ENCODE measurements around the gene STON1.
"Not testable (repeated sequence)": the region's sequence is repeated elsewhere in the genome, so short reads cannot be mapped to it uniquely, and the experiment has no call there.

Gene STON1

GRCh38 chr2:48587961-48588360, 58.0 kb downstream of the STON1 start:
- Histone ChIP-seq H3K4me1 (ENCODE audit: control insufficient read depth in 1 of 2, insufficient read depth in 2 of 2, low read length in 2 of 2) (no peaks in the 10 kb centered on the region), H3K27me3 (ENCODE audit: control insufficient read depth in 1 of 2, insufficient read depth in 2 of 2, low read length in 2 of 2) (no peaks in the 10 kb centered on the region), H3K27ac (ENCODE audit: low read depth, low read length) (no peak overlapping the region), H3K9me3 (ENCODE audit: control insufficient read depth in 1 of 2, low read length in 2 of 2) (no peaks in the 10 kb centered on the region), H3K4me3 (ENCODE audit: low read depth in 1 of 2, low read length in 2 of 2) (no peak overlapping the region), H3K9ac (ENCODE audit: low read depth in 1 of 2, low read length in 2 of 2) (no peak overlapping the region), H3K36me3 (ENCODE audit: control insufficient read depth in 1 of 2, insufficient read depth in 2 of 2, low read length in 2 of 2) (no peaks in the 10 kb centered on the region)

- Histone ChIP-seq H3K27ac (ENCODE audit: low read depth, low read length) (no peak overlapping the region), H3K9ac (ENCODE audit: low read depth in 1 of 2, low read length in 2 of 2) (no peak overlapping the region), H3K9me3 (ENCODE audit: control insufficient read depth in 1 of 2, low read length in 2 of 2) (no peaks in the 10 kb centered on the region), H3K4me3 (ENCODE audit: low read depth in 1 of 2, low read length in 2 of 2) (no peak overlapping the region), H3K36me3 (ENCODE audit: control insufficient read depth in 1 of 2, insufficient read depth in 2 of 2, low read length in 2 of 2) (no peaks in the 10 kb centered on the region), H3K27me3 (ENCODE audit: control insufficient read depth in 1 of 2, insufficient read depth in 2 of 2, low read length in 2 of 2) (no peaks in the 10 kb centered on the region), H3K4me1 (ENCODE audit: control insufficient read depth in 1 of 2, insufficient read depth in 2 of 2, low read length in 2 of 2) (no peaks in the 10 kb centered on the region)
Measured at GRCh38 chr2:48588745-48589144, 58.8 kb downstream of the STON1 start.

GRCh38 chr2:48589170-48589767, 59.3 kb downstream of the STON1 start:
- no peaks in the 10 kb centered on the region for H3K27me3 ChIP-seq (ENCODE audit: control insufficient read depth in 1 of 2, insufficient read depth in 2 of 2, low read length in 2 of 2)
- H3K36me3 ChIP-seq (ENCODE audit: control insufficient read depth in 1 of 2, insufficient read depth in 2 of 2, low read length in 2 of 2), result no peaks in the 10 kb centered on the region
- H3K9ac ChIP-seq (ENCODE audit: low read depth in 1 of 2, low read length in 2 of 2), result no peak overlapping the region
- H3K4me3 ChIP-seq (ENCODE audit: low read depth in 1 of 2, low read length in 2 of 2), result no peak overlapping the region
- H3K27ac ChIP-seq (ENCODE audit: low read depth, low read length), result no peak overlapping the region
- no peaks in the 10 kb centered on the region for H3K9me3 ChIP-seq (ENCODE audit: control insufficient read depth in 1 of 2, low read length in 2 of 2)
- H3K4me1 ChIP-seq (ENCODE audit: control insufficient read depth in 1 of 2, insufficient read depth in 2 of 2, low read length in 2 of 2), result no peaks in the 10 kb centered on the region

- Histone ChIP-seq H3K4me1 (ENCODE audit: control insufficient read depth in 1 of 2, insufficient read depth in 2 of 2, low read length in 2 of 2) (no peaks in the 10 kb centered on the region), H3K4me3 (ENCODE audit: low read depth in 1 of 2, low read length in 2 of 2) (no peak overlapping the region), H3K27me3 (ENCODE audit: control insufficient read depth in 1 of 2, insufficient read depth in 2 of 2, low read length in 2 of 2) (no peaks in the 10 kb centered on the region), H3K27ac (ENCODE audit: low read depth, low read length) (no peak overlapping the region), H3K9me3 (ENCODE audit: control insufficient read depth in 1 of 2, low read length in 2 of 2) (no peaks in the 10 kb centered on the region), H3K9ac (ENCODE audit: low read depth in 1 of 2, low read length in 2 of 2) (no peak overlapping the region), H3K36me3 (ENCODE audit: control insufficient read depth in 1 of 2, insufficient read depth in 2 of 2, low read length in 2 of 2) (no peaks in the 10 kb centered on the region)
Measured at GRCh38 chr2:48590017-48590416, 60.1 kb downstream of the STON1 start.

GRCh38 chr2:48592067-48592466, 62.1 kb downstream of the STON1 start:
- no peak overlapping the region for H3K4me3 ChIP-seq (ENCODE audit: low read depth in 1 of 2, low read length in 2 of 2)
- H3K27me3 ChIP-seq (ENCODE audit: control insufficient read depth in 1 of 2, insufficient read depth in 2 of 2, low read length in 2 of 2), result no peaks in the 10 kb centered on the region
- H3K36me3 ChIP-seq (ENCODE audit: control insufficient read depth in 1 of 2, insufficient read depth in 2 of 2, low read length in 2 of 2), result no peaks in the 10 kb centered on the region
- H3K9ac ChIP-seq (ENCODE audit: low read depth in 1 of 2, low read length in 2 of 2), result no peak overlapping the region
- H3K27ac ChIP-seq (ENCODE audit: low read depth, low read length), result no peak overlapping the region
- H3K9me3 ChIP-seq (ENCODE audit: control insufficient read depth in 1 of 2, low read length in 2 of 2), result no peaks in the 10 kb centered on the region
- H3K4me1 ChIP-seq (ENCODE audit: control insufficient read depth in 1 of 2, insufficient read depth in 2 of 2, low read length in 2 of 2), result no peaks in the 10 kb centered on the region

- not testable (repeated sequence) for H3K4me1 ChIP-seq (ENCODE audit: control insufficient read depth in 1 of 2, insufficient read depth in 2 of 2, low read length in 2 of 2); H3K9me3 ChIP-seq (ENCODE audit: control insufficient read depth in 1 of 2, low read length in 2 of 2); H3K27me3 ChIP-seq (ENCODE audit: control insufficient read depth in 1 of 2, insufficient read depth in 2 of 2, low read length in 2 of 2); H3K36me3 ChIP-seq (ENCODE audit: control insufficient read depth in 1 of 2, insufficient read depth in 2 of 2, low read length in 2 of 2); H3K4me3 ChIP-seq (ENCODE audit: low read depth in 1 of 2, low read length in 2 of 2); H3K9ac ChIP-seq (ENCODE audit: low read depth in 1 of 2, low read length in 2 of 2); H3K27ac ChIP-seq (ENCODE audit: low read depth, low read length)
Measured at GRCh38 chr2:48596751-48597150, 66.8 kb downstream of the STON1 start.

GRCh38 chr2:48597492-48597891, 67.5 kb downstream of the STON1 start:
- no peaks in the 10 kb centered on the region for H3K9me3 ChIP-seq (ENCODE audit: control insufficient read depth in 1 of 2, low read length in 2 of 2)
- H3K4me1 ChIP-seq (ENCODE audit: control insufficient read depth in 1 of 2, insufficient read depth in 2 of 2, low read length in 2 of 2), result no peaks in the 10 kb centered on the region
- H3K27me3 ChIP-seq (ENCODE audit: control insufficient read depth in 1 of 2, insufficient read depth in 2 of 2, low read length in 2 of 2), result no peaks in the 10 kb centered on the region
- H3K27ac ChIP-seq (ENCODE audit: low read depth, low read length), result no peak overlapping the region
- no peak overlapping the region for H3K4me3 ChIP-seq (ENCODE audit: low read depth in 1 of 2, low read length in 2 of 2)
- H3K36me3 ChIP-seq (ENCODE audit: control insufficient read depth in 1 of 2, insufficient read depth in 2 of 2, low read length in 2 of 2), result no peaks in the 10 kb centered on the region
- no peak overlapping the region for H3K9ac ChIP-seq (ENCODE audit: low read depth in 1 of 2, low read length in 2 of 2)

- H3K27me3 ChIP-seq (ENCODE audit: control insufficient read depth in 1 of 2, insufficient read depth in 2 of 2, low read length in 2 of 2), result no peaks in the 10 kb centered on the region
- H3K4me1 ChIP-seq (ENCODE audit: control insufficient read depth in 1 of 2, insufficient read depth in 2 of 2, low read length in 2 of 2), result no peaks in the 10 kb centered on the region
- H3K9me3 ChIP-seq (ENCODE audit: control insufficient read depth in 1 of 2, low read length in 2 of 2), result no peaks in the 10 kb centered on the region
- H3K9ac ChIP-seq (ENCODE audit: low read depth in 1 of 2, low read length in 2 of 2), result peak overlapping the region in 1 of 2 donors; percentile 20
- H3K4me3 ChIP-seq (ENCODE audit: low read depth in 1 of 2, low read length in 2 of 2), result no peak overlapping the region
- H3K27ac ChIP-seq (ENCODE audit: low read depth, low read length), result no peak overlapping the region
- no peaks in the 10 kb centered on the region for H3K36me3 ChIP-seq (ENCODE audit: control insufficient read depth in 1 of 2, insufficient read depth in 2 of 2, low read length in 2 of 2)
Measured at GRCh38 chr2:48600204-48600813, 70.4 kb downstream of the STON1 start.

GRCh38 chr2:48600917-48601316, 71.0 kb downstream of the STON1 start:
- Histone ChIP-seq H3K9ac (ENCODE audit: low read depth in 1 of 2, low read length in 2 of 2) (no peak overlapping the region), H3K27ac (ENCODE audit: low read depth, low read length) (no peak overlapping the region), H3K4me1 (ENCODE audit: control insufficient read depth in 1 of 2, insufficient read depth in 2 of 2, low read length in 2 of 2) (no peaks in the 10 kb centered on the region), H3K9me3 (ENCODE audit: control insufficient read depth in 1 of 2, low read length in 2 of 2) (no peaks in the 10 kb centered on the region), H3K27me3 (ENCODE audit: control insufficient read depth in 1 of 2, insufficient read depth in 2 of 2, low read length in 2 of 2) (no peaks in the 10 kb centered on the region), H3K36me3 (ENCODE audit: control insufficient read depth in 1 of 2, insufficient read depth in 2 of 2, low read length in 2 of 2) (no peaks in the 10 kb centered on the region), H3K4me3 (ENCODE audit: low read depth in 1 of 2, low read length in 2 of 2) (no peak overlapping the region)

- Histone ChIP-seq H3K27ac (ENCODE audit: low read depth, low read length) (no peak overlapping the region), H3K9ac (ENCODE audit: low read depth in 1 of 2, low read length in 2 of 2) (no peak overlapping the region), H3K27me3 (ENCODE audit: control insufficient read depth in 1 of 2, insufficient read depth in 2 of 2, low read length in 2 of 2) (no peaks in the 10 kb centered on the region), H3K36me3 (ENCODE audit: control insufficient read depth in 1 of 2, insufficient read depth in 2 of 2, low read length in 2 of 2) (no peaks in the 10 kb centered on the region), H3K4me1 (ENCODE audit: control insufficient read depth in 1 of 2, insufficient read depth in 2 of 2, low read length in 2 of 2) (no peaks in the 10 kb centered on the region), H3K4me3 (ENCODE audit: low read depth in 1 of 2, low read length in 2 of 2) (no peak overlapping the region), H3K9me3 (ENCODE audit: control insufficient read depth in 1 of 2, low read length in 2 of 2) (no peaks in the 10 kb centered on the region)
Measured at GRCh38 chr2:48601349-48601748, 71.4 kb downstream of the STON1 start.
